ENCODE results near the gene GDPD5.

Gene GDPD5

GRCh38 chr11:75524665-75525432 lies 892 bp downstream of the GDPD5 start:
- ChIA-PET CTCF (interaction anchor here (0.8 to 14.0 kb wide), 11 partner anchors 8 to 274 kb away, joined by 3 to 127 read pairs (median 3); partner anchors contain the start of gene KLHL35), POLR2A (interaction anchor here (1.5 kb wide), 1 partner anchor 125 kb away, joined by 7 read pairs; the partner anchor contains the start of gene RPS3)
- no peak for TF ChIP-seq CTCF (IDR thresholded peaks at IDR 0.05; ENCODE audit: control extremely low read depth, extremely low read depth, low read depth, missing control alignments)
- no peak for DNase-seq (ENCODE audit: extremely low spot score)

GRCh38 chr11:75523811-75524664 lies 1.7 kb downstream of the GDPD5 start:
- ChIA-PET CTCF (interaction anchor here (0.7 to 7.2 kb wide), 10 partner anchors 9 to 116 kb away, joined by 3 to 47 read pairs (median 4); partner anchors contain the start of gene KLHL35), POLR2A (no interaction called here)
- no peak for TF ChIP-seq CTCF (IDR thresholded peaks at IDR 0.05; ENCODE audit: control extremely low read depth, extremely low read depth, low read depth, missing control alignments)
- DNase-seq (ENCODE audit: extremely low spot score): no peak

- no peak for TF ChIP-seq CTCF (IDR thresholded peaks at IDR 0.05; ENCODE audit: control extremely low read depth, extremely low read depth, low read depth, missing control alignments)
- ChIA-PET CTCF (interaction anchor here (0.7 to 7.2 kb wide), 9 partner anchors 10 to 115 kb away, joined by 3 to 47 read pairs (median 3); no protein-coding TSS in a partner anchor), POLR2A (no interaction called here)
- no peak for DNase-seq (ENCODE audit: extremely low spot score)
Measured at GRCh38 chr11:75523189-75523588, 2.6 kb downstream of the GDPD5 start.

GRCh38 chr11:75522286-75523044 lies 3.3 kb downstream of the GDPD5 start:
- no peak for TF ChIP-seq CTCF (IDR thresholded peaks at IDR 0.05; ENCODE audit: control extremely low read depth, extremely low read depth, low read depth, missing control alignments)
- no peak for DNase-seq (ENCODE audit: extremely low spot score)
- ChIA-PET POLR2A (interaction anchor here (0.6 kb wide), 1 partner anchor 9 kb away, joined by 3 read pairs; no protein-coding TSS in a partner anchor), CTCF (interaction anchor here (0.9 to 7.2 kb wide), 8 partner anchors 8 to 114 kb away, joined by 3 to 47 read pairs (median 4); no protein-coding TSS in a partner anchor)

GRCh38 chr11:75520688-75521087 lies 5.1 kb downstream of the GDPD5 start:
- CTCF ChIA-PET: interaction anchor here (0.7 to 7.2 kb wide), 4 partner anchors 10 to 113 kb away, joined by 3 to 43 read pairs (median 4); no protein-coding TSS in a partner anchor
- POLR2A ChIA-PET: interaction anchor here (0.6 kb wide), 1 partner anchor 61 kb away, joined by 4 read pairs; no protein-coding TSS in a partner anchor
- no peak for DNase-seq (ENCODE audit: extremely low spot score)
- TF ChIP-seq CTCF (IDR thresholded peaks at IDR 0.05; ENCODE audit: control extremely low read depth, extremely low read depth, low read depth, missing control alignments): no peak
